NCI-H524 treated with DMSO at 0.1 percent for 48 hours (cell line): Measurements from ENCODE around the gene CRADD.
"Not testable (repeated sequence)": the region's sequence is repeated elsewhere in the genome, so short reads cannot be mapped to it uniquely, and the experiment has no call there.

Experiments
- DNase-seq: peaks from one replicate; lab custom pipeline; 2025; lab: John Stamatoyannopoulos, UW

Gene CRADD

GRCh38 chr12:93706824-93707223, 29.6 kb downstream of the CRADD start:
- no peak for DNase-seq

GRCh38 chr12:93707836-93708235, 30.7 kb downstream of the CRADD start:
- DNase-seq: no peak

- no peak for DNase-seq
These were observed 31.8 kb downstream of the CRADD start for GRCh38 chr12:93708952-93709351.

GRCh38 chr12:93709386-93709785, 32.2 kb downstream of the CRADD start:
- DNase-seq: no peak

- DNase-seq: no peak
These were observed 33.4 kb downstream of the CRADD start for GRCh38 chr12:93710574-93710926.

- DNase-seq: not testable (repeated sequence)
These were observed 34.3 kb downstream of the CRADD start for GRCh38 chr12:93711502-93711901.

GRCh38 chr12:93712200-93712599, 35.0 kb downstream of the CRADD start:
- no peak for DNase-seq

- DNase-seq: no peak
These were observed 35.9 kb downstream of the CRADD start for GRCh38 chr12:93713060-93713459.

- no peak for DNase-seq
These were observed 36.6 kb downstream of the CRADD start for GRCh38 chr12:93713800-93714199.

- DNase-seq: no peak
These were observed 37.2 kb downstream of the CRADD start for GRCh38 chr12:93714382-93714781.

GRCh38 chr12:93719710-93720109, 42.5 kb downstream of the CRADD start:
- DNase-seq: no peak

- DNase-seq: no peak
These were observed 43.4 kb downstream of the CRADD start for GRCh38 chr12:93720559-93720958.

GRCh38 chr12:93722179-93722578, 45.0 kb downstream of the CRADD start:
- no peak for DNase-seq

- no peak for DNase-seq
These were observed 45.8 kb downstream of the CRADD start for GRCh38 chr12:93722835-93723567.

GRCh38 chr12:93723568-93723930, 46.4 kb downstream of the CRADD start:
- DNase-seq: no peak

GRCh38 chr12:93725531-93725930, 48.4 kb downstream of the CRADD start:
- no peak for DNase-seq

GRCh38 chr12:93727195-93727811, 50.1 kb downstream of the CRADD start:
- no peak for DNase-seq

GRCh38 chr12:93727911-93728310, 50.7 kb downstream of the CRADD start:
- DNase-seq: no peak

- no peak for DNase-seq
These were observed 52.8 kb downstream of the CRADD start for GRCh38 chr12:93729934-93730333.

- no peak for DNase-seq
These were observed 56.2 kb downstream of the CRADD start for GRCh38 chr12:93733358-93733757.

- DNase-seq: no peak
These were observed 56.8 kb downstream of the CRADD start for GRCh38 chr12:93733928-93734327.

- peak; percentile 45 for DNase-seq
These were observed 57.6 kb downstream of the CRADD start for GRCh38 chr12:93734784-93735183.

- DNase-seq: no peak
These were observed 59.5 kb downstream of the CRADD start for GRCh38 chr12:93736640-93737178.
